GM12865 (cell line): ENCODE results near the gene BARX1.

Source experiments
- DNase-seq: peaks from one replicate; pipeline ENCODE4 v3.0.0; 2010; ENCODE audit warnings: low read depth
- H3K4me3 ChIP-seq: 2 replicates; pipeline ENCODE4 v1.5.1; 2011; ENCODE audit warnings: mild to moderate bottlenecking, low read depth, low read length, control low read depth
- TF ChIP-seq, protein P1 (sequence below): IDR thresholded peaks from 2 replicates; pipeline ENCODE4 v1.5.1; 2011; ENCODE audit warnings: low read length, control low read depth, low read depth, inconsistent platforms; ENCODE audit not compliant: insufficient read depth; ENCODE audit errors: missing control alignments

The BARX1 gene

DNA sequence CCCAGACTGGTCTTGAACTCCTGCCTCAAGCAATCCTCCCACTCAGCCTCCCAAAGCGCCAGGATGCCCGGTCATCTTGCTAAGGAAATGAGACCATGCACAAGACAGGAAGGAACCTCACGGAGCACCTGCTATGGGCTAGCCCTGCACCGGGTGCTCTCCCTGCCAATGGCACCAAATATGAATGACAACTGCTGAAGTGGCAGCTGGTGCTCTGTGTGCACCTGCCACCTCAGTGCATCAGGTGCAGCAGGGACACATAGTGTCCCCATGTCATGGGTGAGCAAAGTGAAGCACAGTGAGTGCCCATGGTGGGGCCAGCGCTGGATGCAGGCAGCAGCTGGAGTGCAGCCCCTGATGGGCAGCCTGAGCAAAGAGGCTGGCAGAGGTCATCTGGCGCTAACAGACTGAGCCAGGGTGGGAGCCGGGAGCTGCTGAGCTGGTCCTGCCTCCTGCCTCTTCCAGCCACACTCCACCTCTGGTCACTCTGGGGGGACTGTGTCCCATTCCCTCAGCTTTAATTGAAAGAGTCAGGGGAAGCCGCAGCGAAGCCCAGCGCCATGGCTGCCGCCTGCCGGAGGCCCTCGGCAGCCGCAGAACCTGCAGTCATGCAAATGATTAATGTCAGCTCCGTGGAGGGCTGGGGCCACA lies 46.4 kb downstream of the BARX1 start:
- no peak overlapping the region for H3K4me3 ChIP-seq
- TF ChIP-seq, protein P1, sequence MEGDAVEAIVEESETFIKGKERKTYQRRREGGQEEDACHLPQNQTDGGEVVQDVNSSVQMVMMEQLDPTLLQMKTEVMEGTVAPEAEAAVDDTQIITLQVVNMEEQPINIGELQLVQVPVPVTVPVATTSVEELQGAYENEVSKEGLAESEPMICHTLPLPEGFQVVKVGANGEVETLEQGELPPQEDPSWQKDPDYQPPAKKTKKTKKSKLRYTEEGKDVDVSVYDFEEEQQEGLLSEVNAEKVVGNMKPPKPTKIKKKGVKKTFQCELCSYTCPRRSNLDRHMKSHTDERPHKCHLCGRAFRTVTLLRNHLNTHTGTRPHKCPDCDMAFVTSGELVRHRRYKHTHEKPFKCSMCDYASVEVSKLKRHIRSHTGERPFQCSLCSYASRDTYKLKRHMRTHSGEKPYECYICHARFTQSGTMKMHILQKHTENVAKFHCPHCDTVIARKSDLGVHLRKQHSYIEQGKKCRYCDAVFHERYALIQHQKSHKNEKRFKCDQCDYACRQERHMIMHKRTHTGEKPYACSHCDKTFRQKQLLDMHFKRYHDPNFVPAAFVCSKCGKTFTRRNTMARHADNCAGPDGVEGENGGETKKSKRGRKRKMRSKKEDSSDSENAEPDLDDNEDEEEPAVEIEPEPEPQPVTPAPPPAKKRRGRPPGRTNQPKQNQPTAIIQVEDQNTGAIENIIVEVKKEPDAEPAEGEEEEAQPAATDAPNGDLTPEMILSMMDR = peak; percentile 8
- DNase-seq = no peak

DNA sequence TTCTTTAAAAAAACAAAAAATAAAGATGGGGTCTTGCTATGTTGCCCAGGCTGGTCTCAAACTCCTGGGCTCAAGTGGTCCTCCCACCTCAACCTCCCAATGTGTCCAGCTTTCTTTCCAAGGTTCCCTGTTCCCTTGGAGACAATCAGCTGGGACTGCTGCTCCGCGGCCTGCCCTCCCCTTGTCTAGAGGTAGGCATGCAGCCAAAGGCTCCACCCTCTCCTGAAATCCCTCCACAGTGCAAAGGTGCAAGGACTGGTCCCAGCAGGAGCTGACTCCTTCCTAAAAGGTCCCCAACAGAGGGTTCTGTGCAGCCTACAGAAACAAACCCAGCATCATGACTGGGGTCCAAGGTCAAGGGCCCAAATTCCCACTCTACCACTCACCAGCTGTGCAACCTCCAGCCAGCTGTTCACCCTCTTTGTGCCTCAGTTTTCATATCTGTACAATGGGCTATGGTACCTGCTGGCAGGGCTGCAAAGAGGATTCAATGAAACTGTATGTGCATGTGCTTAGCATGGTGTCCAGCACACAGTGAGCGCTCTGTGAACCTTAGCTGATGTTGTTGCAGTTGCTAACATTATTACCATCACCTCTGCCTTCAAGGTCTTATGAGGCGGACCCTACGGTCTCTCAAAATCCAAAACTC lies 47.5 kb downstream of the BARX1 start:
- TF ChIP-seq, protein P1 = no peak
- no peak overlapping the region for H3K4me3 ChIP-seq
- no peak for DNase-seq

DNA sequence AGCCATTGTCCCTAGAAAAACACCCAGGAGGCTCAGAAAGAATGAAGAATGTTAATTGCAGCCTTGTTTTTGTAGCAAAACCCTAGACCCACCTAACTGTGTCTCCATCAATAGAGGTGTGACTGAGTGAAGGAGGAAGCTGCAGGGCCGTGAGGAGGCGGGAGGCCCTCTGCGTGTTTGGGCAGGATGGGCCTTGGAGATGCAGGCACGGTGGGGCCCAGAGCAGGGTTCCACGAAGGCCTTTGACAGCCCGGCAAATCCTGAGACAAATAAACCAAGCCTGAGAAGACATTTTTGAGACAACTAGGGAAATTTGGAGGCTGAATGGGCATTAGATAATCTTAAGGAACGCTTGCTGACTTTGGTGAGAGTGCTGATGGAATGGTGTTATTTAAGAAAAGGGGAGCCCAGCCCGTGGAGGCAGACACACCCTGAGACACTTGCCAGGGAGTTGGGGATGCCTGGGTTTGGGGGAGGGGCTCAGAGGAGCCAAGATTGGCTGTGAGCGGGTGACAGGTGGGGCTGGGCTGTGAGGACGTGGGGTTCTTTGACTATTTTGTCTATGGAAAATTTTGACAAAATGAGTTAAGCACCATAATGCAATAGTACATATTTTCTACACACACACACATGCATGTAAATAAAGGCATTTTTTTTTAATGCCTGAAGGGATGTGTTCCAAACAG lies 48.8 kb downstream of the BARX1 start:
- TF ChIP-seq, protein P1 = no peak
- no peak for DNase-seq
- no peak overlapping the region for H3K4me3 ChIP-seq

DNA sequence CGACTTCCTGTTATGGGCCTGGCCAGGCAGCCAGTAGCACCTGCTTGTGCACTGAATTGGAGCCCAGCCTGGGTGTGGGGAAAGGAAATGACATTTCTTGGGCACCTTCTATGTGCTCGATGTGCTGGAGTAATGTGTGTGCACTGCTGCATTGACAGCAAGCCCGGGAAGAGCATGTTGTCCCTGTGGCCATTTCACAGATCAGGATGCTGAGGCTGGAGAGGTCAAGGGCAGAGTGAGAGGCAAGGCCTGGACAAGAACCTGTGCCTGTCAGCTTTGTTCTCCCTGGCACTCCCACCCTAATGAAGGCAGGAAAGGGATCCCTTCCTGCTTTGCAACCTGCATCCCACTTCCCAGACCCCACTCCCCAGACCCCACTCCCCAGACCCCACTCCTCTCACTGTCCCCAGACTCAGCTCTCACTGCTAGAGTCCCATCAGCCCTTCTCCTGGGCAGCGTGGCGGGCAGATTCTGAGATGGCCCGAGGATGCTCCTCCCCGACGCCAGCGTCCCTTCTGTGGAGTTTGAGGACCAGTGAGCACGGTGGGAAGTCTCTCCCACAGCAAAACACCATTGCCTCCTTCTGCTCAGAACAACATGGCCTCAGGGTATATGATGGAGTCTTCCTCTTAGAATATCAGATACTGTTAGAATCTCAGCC lies 49.6 kb downstream of the BARX1 start:
- TF ChIP-seq, protein P1 = no peak
- DNase-seq = no peak
- H3K4me3 ChIP-seq = no peak overlapping the region

DNA sequence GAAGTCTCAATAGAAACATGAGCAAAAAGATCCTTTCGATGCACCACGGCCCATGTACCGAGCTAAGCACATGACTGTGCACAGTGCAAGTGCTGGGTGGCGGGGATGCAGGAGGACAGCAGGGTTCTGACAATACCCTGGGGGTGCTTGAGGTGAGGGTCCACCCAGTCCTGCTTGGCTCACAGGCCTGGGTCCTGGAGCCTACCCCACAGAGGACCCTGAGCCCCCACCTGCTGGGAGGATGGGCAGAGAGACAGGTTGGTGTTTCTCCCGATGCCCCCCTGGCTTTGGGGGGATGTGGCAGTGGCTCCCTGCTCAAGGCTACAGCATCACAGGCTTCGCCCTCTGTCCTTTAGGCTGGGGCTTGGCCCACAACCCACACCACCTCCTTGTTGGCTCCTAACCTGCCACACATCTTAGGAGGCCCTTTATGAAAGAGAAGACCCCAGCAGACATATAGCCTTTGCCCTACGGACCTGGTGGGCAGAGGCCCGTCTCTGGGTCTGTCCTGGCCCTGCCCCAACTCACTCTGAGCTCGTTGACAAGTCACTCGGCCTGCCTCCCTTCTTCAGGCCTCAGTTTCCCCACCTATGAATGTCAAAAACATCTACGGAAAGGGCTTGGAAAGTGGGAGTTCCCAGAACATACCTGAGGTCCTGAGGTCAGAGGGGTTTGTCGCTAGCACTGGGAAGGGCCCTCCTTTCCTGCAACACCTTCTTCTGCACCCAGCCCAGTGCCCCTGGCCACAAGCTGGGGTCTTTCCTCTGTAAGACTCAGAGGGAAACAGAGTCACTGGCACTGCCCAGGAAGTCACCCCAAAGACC lies 50.3 kb downstream of the BARX1 start:
- no peak overlapping the region for H3K4me3 ChIP-seq
- no peak for DNase-seq
- TF ChIP-seq, protein P1 = no peak
